HEK293T (cell line): ENCODE data around the gene SLC38A10.

Experiments
- CTCF ChIA-PET: fragments of 350-600 bp; formaldehyde crosslinking; extraction: SDS; loops from one replicate; lab custom pipeline; 2021; ENCODE audit warnings: antibody characterized with exemption, inconsistent platforms; lab: Yijun Ruan, JAX
- POLR2A ChIA-PET: fragments of 350-600 bp; formaldehyde crosslinking; extraction: SDS; loops from one replicate; lab custom pipeline; 2020; ENCODE audit warnings: antibody characterized with exemption, inconsistent platforms; lab: Yijun Ruan, JAX
- DNase-seq: peaks from one replicate; pipeline ENCODE4 v3.0.0; 2012; ENCODE audit warnings: mixed read lengths; ENCODE audit errors: extremely low spot score
- ARNT ChIP-seq: fragments of 450-650 bp; IDR thresholded peaks from 2 replicates; pipeline ENCODE4 v1.6.1; 2017; ENCODE audit warnings: mild to moderate bottlenecking
- BHLHE40 ChIP-seq: fragments of 450-650 bp; IDR thresholded peaks from 2 replicates; pipeline ENCODE4 v1.6.1; 2016; ENCODE audit warnings: mild to moderate bottlenecking, moderate library complexity, borderline replicate concordance
- CTBP1 ChIP-seq: fragments of 450-650 bp; IDR thresholded peaks from 2 replicates; pipeline ENCODE4 v1.6.1; 2016; ENCODE audit warnings: borderline replicate concordance
- ELF4 ChIP-seq: fragments of 450-650 bp; IDR thresholded peaks from 2 replicates; pipeline ENCODE4 v1.6.1; 2017; ENCODE audit warnings: antibody characterized with exemption
- FOXA1 ChIP-seq: fragments of 450-650 bp; IDR thresholded peaks from 2 replicates; pipeline ENCODE4 v1.6.1; 2016; ENCODE audit warnings: mild to moderate bottlenecking
- FOXK2 ChIP-seq: fragments of 450-650 bp; IDR thresholded peaks from 2 replicates; pipeline ENCODE4 v1.6.1; 2016; ENCODE audit warnings: mild to moderate bottlenecking
- FOXM1 ChIP-seq: fragments of 450-650 bp; IDR thresholded peaks from 2 replicates; pipeline ENCODE4 v1.6.1; 2017; ENCODE audit warnings: mild to moderate bottlenecking, borderline replicate concordance
- HDGF ChIP-seq: fragments of 450-650 bp; IDR thresholded peaks from 2 replicates; pipeline ENCODE4 v1.6.1; 2017; ENCODE audit warnings: antibody characterized with exemption, borderline replicate concordance
- L3MBTL2 ChIP-seq: fragments of 450-650 bp; conservative IDR thresholded peaks from 2 replicates; pipeline ENCODE4 v1.6.1; 2016; ENCODE audit warnings: mild to moderate bottlenecking
- LEF1 ChIP-seq: fragments of 450-650 bp; IDR thresholded peaks from 2 replicates; pipeline ENCODE4 v1.6.1; 2017; ENCODE audit warnings: mild to moderate bottlenecking, borderline replicate concordance
- NFRKB ChIP-seq: fragments of 450-650 bp; IDR thresholded peaks from 2 replicates; pipeline ENCODE4 v1.6.1; 2016; ENCODE audit warnings: mild to moderate bottlenecking, moderate library complexity
- PKNOX1 ChIP-seq: fragments of 450-650 bp; IDR thresholded peaks from 2 replicates; pipeline ENCODE4 v1.6.1; 2016
- SP1 ChIP-seq: fragments of 450-650 bp; IDR thresholded peaks from 2 replicates; pipeline ENCODE4 v1.6.1; 2017
- SUZ12 ChIP-seq: fragments of 450-650 bp; IDR thresholded peaks from 2 replicates; pipeline ENCODE4 v1.6.1; 2016; ENCODE audit warnings: mild to moderate bottlenecking
- TARDBP ChIP-seq: fragments of 450-650 bp; IDR thresholded peaks from 2 replicates; pipeline ENCODE4 v1.6.1; 2016
- ZNF384 ChIP-seq: fragments of 450-650 bp; IDR thresholded peaks from 2 replicates; pipeline ENCODE4 v1.6.1; 2016

SLC38A10 gene

GRCh38 chr17:81251094-81251708, 43.9 kb downstream of the SLC38A10 start:
- no peak for TF ChIP-seq SUZ12
- TF ChIP-seq ELF4 = no peak
- TF ChIP-seq CTBP1 = no peak
- no peak for TF ChIP-seq FOXA1
- ChIA-PET POLR2A (no interaction called here), CTCF (no interaction called here)
- DNase-seq = no peak

GRCh38 chr17:81250286-81251093, 44.6 kb downstream of the SLC38A10 start:
- DNase-seq = no peak
- no peak for TF ChIP-seq FOXK2
- TF ChIP-seq NFRKB = no peak
- TF ChIP-seq FOXM1 = no peak
- no peak for TF ChIP-seq SP1
- no peak for TF ChIP-seq PKNOX1
- TF ChIP-seq L3MBTL2 = no peak
- TF ChIP-seq LEF1 = no peak
- TF ChIP-seq ELF4 = no peak
- TF ChIP-seq CTBP1 = no peak
- TF ChIP-seq BHLHE40 = no peak
- no peak for TF ChIP-seq ARNT
- TF ChIP-seq SUZ12 = no peak
- no peak for TF ChIP-seq TARDBP
- TF ChIP-seq FOXA1 = no peak
- POLR2A ChIA-PET = no interaction called here
- CTCF ChIA-PET = interaction anchor here (0.7 kb wide), 1 partner anchor 234 kb away, joined by 3 read pairs; no protein-coding TSS in a partner anchor

- CTCF ChIA-PET = no interaction called here
- TF ChIP-seq FOXM1 = no peak
- TF ChIP-seq L3MBTL2 = no peak
- TF ChIP-seq SP1 = no peak
- TF ChIP-seq LEF1 = no peak
- TF ChIP-seq BHLHE40 = no peak
- TF ChIP-seq ZNF384 = no peak
- TF ChIP-seq PKNOX1 = no peak
- TF ChIP-seq TARDBP = no peak
- no peak for TF ChIP-seq HDGF
- no peak for TF ChIP-seq FOXA1
- TF ChIP-seq SUZ12 = no peak
- no peak for TF ChIP-seq FOXK2
- no peak for TF ChIP-seq ARNT
- no peak for TF ChIP-seq NFRKB
- no peak for TF ChIP-seq ELF4
- POLR2A ChIA-PET = no interaction called here
- DNase-seq = no peak
Observed at GRCh38 chr17:81249223-81250040, 45.7 kb downstream of the SLC38A10 start.

- POLR2A ChIA-PET = no interaction called here
- no peak for DNase-seq
- CTCF ChIA-PET = no interaction called here
- no peak for TF ChIP-seq SUZ12
- no peak for TF ChIP-seq FOXK2
- no peak for TF ChIP-seq ARNT
- TF ChIP-seq LEF1 = no peak
- TF ChIP-seq L3MBTL2 = no peak
- TF ChIP-seq CTBP1 = no peak
- TF ChIP-seq FOXM1 = no peak
- no peak for TF ChIP-seq ZNF384
- no peak for TF ChIP-seq NFRKB
- TF ChIP-seq ELF4 = no peak
- TF ChIP-seq HDGF = no peak
- no peak for TF ChIP-seq FOXA1
- no peak for TF ChIP-seq TARDBP
- no peak for TF ChIP-seq SP1
- no peak for TF ChIP-seq PKNOX1
- TF ChIP-seq BHLHE40 = no peak
Observed at GRCh38 chr17:81248649-81249048, 46.5 kb downstream of the SLC38A10 start.

- POLR2A ChIA-PET = interaction anchor here (1.1 to 1.2 kb wide), 2 partner anchors 9 to 114 kb away, joined by 3 to 5 read pairs; partner anchors contain the start of genes NDUFAF8 and TEPSIN
- CTCF ChIA-PET = no interaction called here
Observed at GRCh38 chr17:81247339-81247990, 47.6 kb downstream of the SLC38A10 start.

More at GRCh38 chr17:81247339-81247990, 47.6 kb downstream of the SLC38A10 start:
- TF ChIP-seq BHLHE40 (no peak), ZNF384 (no peak), NFRKB (no peak), FOXK2 (no peak), L3MBTL2 (no peak), HDGF (no peak), FOXA1 (no peak), FOXM1 (no peak), CTBP1 (no peak), ARNT (no peak), PKNOX1 (no peak), TARDBP (no peak), ELF4 (no peak), SP1 (no peak), LEF1 (no peak)
- no peak for DNase-seq
